Stimulated activated CD4-positive, alpha-beta T cell treated with anti-CD3 and anti-CD28 coated beads, Interleukin-15, amount 100 ng/mL, for 1 hour (primary cell): ENCODE data around the gene CORO2B.

Experiments
- DNase-seq, 2 donors: peaks; one replicate each; pipeline ENCODE4 v3.0.0-alpha.2; 2020; ENCODE audit warnings: low read depth in 1 of 2, low spot score in 1 of 2

Gene CORO2B

DNA sequence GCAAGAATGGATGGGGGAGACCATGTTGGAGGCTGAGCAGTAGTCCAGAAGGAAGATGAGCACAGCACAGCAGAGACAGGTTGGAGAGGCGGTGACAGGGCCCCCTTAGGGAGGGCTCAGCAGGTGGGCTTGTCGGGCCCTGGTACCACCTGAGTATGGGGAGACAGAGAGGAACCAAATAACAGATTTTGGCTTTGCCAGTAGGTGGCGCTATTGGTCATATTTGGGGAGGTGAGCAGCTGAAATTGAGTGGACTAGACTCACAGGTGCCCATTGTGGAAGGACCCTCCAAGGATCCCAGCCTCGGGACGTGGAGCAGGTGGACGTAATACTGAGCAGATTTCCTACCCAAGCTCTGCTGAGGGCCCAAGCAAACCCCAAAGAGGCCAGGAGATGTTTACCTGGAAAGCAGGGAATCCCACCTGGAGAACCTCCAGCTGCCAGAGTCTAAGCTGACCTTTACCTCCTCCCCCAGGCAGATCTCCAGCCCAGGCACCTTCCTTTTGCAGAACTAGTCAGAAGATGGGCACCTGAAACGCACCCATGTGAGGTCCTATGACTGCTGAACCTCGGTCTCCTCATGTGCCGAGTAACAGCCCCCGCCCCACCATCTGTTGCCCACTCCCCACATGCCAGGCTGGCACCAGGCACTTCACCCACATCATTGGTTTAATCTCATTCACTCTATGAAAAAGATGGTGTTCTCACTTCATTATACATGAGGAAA, 24.6 kb upstream of the CORO2B start:
- no peak for DNase-seq

DNA sequence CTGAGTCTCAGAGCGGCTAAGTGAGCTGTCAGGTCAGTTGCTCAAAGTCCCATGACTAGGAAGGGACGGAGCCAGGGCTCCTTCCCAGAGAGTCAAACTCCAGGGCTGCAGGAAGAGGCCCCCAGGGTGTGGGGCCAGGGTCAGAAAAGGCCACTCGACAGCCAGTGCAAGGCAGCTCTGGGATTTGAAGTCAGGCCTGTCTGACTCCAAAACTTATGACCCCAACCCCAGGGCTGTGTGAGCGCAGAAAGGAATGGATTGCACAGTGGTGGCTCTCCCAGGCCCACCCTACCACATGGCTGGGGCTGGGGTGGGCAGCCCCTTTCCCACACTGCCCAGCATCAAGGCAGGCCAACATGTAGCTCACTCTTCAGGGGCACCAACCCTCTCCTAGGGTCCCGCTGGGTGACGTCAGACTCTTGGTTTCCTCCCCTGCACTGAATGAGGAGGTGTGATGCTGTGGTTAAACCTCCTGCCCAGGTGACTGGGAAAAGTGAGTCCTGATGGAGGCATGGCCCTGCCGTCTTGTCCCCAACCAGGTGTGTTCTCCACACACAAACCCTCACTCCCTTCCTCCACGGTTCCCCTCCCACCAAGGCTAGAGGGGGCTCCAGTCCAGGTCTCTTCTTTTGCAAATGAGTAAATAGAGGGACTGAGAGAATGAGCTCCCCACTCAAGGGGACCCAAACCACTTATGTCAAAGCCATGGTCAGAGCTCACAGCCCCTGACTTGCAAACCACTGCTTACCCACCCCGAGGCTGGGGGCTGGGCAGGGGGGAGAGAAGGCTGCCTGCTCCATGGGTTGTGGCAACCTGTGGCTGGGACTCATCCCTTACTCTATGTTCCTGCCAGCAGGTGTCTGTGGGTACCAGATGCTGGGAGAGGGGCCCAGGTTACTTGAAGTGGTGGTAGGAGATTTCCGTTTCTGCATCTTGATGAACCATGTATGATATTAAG, 23.8 kb upstream of the CORO2B start:
- DNase-seq: no peak

DNA sequence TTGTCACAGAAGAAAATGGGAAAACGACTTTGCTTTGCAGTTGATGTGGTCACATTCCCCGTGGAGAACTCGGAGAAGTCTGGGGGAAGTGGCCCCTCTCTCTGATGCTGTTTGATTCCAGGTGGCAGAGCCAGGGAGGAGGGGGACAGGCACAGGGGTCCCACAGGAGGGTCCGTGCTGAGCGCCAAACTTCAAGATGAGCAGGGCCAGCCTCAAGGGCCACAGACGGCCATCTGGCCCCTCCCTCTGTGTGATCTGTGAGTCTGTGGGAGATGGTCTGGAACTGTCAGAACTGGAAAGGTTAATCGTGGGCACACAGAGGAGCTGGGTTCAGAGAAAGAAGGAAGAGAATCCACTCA, 23.1 kb upstream of the CORO2B start:
- no peak for DNase-seq

GRCh38 chr15:68556139-68556990, 22.4 kb upstream of the CORO2B start:
- no peak for DNase-seq

DNA sequence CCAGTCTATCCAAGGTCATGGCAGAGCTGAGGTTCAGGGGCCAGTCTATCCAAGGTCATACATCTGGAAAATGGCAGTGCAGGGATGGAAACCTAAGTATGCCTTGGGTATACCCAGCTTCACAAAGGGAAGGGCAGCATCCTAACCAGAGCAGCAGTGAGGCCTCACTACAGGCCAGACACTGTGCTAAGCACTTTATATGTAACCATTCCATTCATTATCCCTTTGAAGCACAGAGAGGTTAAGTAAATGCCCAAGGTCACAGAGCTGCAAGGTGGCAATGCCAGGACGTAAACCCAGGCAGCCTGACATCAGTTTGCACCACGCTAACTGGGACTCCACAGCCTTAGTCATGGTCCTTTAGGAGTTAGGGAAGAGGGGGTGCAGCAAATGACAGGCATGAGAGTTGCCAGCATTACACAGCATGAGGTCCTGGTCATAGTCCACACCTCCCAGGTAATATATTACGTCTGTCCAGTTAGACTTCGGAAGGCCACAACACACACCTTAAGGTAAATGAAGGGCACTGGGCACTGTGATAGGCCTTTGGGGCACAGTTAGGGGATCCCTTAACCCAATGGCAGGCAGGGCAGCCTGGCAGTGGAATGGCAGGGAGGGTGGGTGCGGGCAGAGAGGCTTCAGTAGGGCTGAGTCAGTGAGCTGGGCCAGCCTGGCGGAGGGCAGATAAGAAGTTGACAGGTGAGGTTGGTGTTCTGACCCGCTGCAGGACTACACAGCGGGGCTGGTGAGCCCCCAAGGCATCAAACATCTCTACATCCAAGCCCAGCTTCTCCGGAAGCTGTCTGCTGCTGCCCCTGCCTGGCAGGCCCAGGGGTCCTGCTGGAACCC, 21.1 kb upstream of the CORO2B start:
- no peak for DNase-seq

- no peak for DNase-seq
Observed at GRCh38 chr15:68558318-68559305, 20.2 kb upstream of the CORO2B start.

- peak; percentile 42 to 65 for DNase-seq
Observed at GRCh38 chr15:68559345-68560310, 19.2 kb upstream of the CORO2B start.

GRCh38 chr15:68560501-68561113, 18.2 kb upstream of the CORO2B start:
- no peak for DNase-seq

DNA sequence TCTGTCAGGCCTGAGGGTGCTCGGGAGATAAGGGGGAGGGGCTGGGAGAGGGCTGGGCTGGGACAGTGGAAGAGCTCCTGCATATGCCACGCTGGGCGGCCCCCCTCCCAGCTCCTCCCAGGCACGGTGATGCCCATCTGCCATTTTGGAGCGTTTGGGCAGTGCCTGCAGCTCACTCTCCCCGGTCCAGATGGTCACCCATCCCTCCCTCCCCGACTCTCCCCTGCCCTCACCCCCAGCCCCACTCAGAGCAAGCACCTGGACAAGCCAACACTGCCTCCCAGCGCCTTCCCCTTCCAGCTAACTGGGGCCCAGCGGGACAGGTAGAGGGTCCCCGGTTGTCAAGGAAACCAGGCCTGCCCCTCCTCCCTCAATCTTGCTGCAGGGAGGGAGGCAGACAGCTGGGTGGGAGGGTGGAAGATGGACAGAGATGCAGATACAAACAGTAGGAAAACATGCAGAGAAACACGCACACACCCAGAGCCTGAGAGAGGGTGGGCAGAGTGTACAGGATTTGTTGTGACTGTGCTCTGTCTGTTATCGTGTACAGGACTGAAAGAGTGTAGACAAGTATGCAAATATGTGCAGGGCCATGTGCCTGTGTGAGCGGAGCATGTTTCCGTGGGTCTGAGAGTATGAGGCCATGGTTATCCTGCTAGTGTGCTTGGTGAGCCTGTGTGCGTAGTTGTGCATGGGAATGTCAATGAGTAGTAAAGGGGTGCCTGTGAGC, 17.5 kb upstream of the CORO2B start:
- no peak for DNase-seq

GRCh38 chr15:68561901-68562300, 16.9 kb upstream of the CORO2B start:
- no peak for DNase-seq

DNA sequence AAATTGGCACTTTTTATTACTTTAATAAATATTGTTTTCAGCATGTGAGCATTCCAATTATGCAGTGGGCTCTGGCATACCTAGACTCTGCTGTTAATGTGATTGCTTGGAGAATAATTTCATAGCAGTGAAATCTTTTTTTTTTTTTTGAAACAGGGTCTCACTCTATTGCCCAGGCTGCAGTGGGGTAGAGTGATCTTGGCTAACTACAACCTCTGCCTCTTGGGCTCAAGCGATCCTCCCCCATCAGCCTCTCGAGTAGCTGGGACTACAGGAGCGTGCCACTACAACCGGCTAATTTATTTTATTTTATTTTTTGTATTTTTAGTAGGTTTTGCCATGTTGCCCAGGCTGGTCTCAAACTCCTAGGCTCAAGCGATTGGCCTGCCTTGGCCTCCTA, 14.6 kb upstream of the CORO2B start:
- no peak for DNase-seq

DNA sequence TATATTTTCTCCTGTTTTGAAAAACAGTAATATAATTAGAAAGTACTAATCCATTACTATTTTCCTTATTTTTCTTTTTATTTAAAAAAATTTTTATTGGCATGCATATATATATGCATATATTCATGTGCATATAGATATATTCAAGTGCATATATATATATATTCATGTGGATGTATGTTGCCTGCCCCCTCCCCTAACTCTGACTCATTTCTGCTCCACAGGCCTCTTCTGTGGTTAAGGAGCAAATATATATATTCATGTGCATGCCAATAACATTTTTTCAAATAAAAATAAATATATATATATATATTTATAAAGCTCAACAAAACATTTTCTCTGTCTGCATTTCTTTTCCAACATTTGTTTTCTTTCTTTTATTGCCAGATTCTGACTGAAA, 13.6 kb upstream of the CORO2B start:
- DNase-seq: no peak

DNA sequence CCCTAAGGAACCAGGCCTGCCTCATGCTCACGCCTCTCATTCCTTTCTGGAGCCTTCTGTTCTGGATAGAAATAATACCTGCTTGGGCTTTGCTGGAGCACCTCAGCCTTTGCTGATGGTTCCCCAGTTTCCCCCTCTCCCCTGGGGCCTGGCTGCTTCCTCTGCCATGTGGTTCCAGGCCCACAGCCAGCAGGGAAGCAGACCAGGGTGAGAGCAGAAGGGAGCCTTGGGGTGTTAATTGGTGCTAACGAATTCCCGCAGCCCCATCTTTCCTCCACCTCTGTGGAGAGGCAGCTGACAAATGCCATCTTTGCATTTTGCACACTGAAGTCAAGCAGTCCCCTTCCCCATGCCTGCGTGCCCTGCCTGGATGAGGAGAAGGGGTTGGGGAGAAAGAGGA, 13.1 kb upstream of the CORO2B start:
- no peak for DNase-seq

DNA sequence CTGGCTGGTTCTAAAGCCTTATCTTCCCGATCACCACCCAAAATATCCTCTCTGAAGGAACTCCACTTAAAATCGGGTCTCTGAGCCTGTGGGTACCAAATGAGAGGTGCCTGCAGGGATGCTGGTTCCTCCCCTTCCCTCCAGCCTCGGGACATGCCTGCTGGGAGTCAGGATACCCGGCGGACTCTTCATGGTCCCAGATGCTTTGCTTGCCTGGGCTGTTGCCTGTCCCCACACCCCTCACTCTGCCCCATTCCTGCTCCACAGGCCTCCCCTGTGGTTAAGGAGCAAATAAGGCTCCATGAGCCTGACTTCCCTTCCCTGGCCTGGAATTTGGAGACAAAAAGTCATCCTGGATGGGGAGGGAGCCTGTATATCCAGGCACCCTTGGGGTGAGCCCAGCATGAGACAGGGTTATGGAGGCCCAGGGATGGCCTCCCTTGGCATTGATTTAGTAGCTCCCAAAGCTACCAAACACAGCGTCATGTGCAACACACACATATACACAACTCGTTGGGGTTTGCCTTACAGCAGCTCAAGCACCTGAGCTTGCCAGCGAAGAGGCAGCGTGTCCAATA, 12.3 kb upstream of the CORO2B start:
- no peak for DNase-seq

- DNase-seq: no peak
Observed at GRCh38 chr15:68567345-68567744, 11.4 kb upstream of the CORO2B start.

DNA sequence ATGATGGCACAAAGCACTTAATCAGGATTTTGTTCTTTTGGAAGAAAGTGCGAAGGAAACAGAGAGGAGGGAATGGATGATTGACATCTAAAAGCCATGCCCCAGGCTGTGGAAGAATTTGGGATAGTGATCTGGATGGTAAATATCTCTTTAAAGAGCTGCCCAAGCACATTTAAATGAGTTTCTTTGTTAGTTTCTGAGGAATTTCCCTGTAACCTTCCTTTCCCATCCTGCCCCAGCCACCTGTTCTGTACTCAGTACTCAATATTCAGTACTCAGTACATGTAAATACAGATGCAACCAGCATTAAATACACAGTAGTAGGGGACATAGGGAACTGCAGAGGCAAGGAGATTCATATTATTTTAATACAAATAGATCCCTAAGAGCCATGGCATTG, 7.8 kb upstream of the CORO2B start:
- no peak for DNase-seq

DNA sequence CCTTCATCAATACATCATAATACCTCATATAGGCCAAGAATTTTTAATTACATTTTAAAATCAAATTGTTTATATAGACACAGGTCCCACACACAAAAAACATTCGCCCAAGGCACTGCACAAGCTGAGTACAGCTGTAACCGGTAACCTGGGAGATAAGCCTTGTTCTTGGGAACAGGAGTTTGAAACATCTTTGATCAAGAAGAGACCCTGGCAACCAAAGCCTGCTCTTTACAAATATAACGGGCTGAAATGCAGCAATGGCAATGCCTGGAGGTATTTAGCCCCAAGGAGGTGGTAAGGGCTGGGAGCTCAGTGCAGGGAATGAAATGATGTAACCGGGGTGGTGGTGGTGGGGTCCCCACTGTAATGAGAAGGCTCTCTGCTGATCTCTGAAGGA, 7.2 kb upstream of the CORO2B start:
- DNase-seq: no peak
